Measurements from ENCODE around the gene PDZD7. TPM values are rescaled to one million over a fixed set of nuclear protein-coding genes. Genes with fewer than 3 reads are reported as not detected.

The PDZD7 gene
- total and polyA plus RNA-seq, 4 donors: 0.09 to 1.3 (median 0.55) TPM

DNA sequence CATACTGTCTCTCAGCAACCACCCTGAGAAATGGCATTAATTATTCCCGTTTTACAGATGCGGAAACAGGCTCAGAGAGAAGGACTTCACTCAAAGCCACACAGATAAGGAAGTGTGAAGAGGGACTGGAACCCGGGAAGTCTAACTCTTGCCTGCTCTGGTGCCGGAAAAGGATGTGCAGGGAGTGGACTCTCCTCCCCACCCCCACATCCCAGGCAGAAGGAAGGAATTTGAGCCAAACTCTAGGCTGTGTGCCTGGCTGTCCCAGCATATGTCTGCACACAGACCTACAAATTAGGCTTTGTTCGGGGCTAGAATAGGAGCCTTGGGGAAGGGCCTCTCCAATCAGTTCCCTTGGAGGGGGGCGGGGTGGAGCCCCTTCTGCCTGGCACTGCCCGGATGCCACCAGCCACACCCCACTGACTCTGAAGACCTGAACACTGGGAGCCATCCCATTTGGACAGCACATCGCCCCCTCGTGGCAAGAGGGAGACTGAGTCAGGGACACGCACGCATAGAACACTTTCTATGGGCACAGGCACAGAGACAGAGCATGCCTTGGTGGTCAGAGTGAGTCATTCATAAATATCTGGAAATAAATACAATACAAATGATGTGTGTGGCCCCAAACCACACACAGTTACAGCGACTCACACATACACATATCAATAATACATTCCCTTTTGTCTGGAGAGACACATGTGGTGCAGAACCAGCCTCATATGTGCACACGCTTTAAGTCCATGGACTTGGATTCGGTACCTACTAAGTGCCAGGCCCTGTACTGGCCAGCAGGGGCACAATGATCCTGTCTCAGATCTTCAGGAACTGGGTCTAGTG is 18.2 kb downstream of the PDZD7 start:
- TF ChIP-seq, protein P1, sequence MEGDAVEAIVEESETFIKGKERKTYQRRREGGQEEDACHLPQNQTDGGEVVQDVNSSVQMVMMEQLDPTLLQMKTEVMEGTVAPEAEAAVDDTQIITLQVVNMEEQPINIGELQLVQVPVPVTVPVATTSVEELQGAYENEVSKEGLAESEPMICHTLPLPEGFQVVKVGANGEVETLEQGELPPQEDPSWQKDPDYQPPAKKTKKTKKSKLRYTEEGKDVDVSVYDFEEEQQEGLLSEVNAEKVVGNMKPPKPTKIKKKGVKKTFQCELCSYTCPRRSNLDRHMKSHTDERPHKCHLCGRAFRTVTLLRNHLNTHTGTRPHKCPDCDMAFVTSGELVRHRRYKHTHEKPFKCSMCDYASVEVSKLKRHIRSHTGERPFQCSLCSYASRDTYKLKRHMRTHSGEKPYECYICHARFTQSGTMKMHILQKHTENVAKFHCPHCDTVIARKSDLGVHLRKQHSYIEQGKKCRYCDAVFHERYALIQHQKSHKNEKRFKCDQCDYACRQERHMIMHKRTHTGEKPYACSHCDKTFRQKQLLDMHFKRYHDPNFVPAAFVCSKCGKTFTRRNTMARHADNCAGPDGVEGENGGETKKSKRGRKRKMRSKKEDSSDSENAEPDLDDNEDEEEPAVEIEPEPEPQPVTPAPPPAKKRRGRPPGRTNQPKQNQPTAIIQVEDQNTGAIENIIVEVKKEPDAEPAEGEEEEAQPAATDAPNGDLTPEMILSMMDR (IDR thresholded peaks at IDR 0.05; ENCODE audit: control extremely low read depth, extremely low read depth): peak; percentile 89
- DNase-seq: peak; percentile 90 to 92 (median 90)
- 18 to 19% methylated on average over 14 of the region's 14 CpGs for WGBS, 2 donors
- ATAC-seq (ENCODE audit: insufficient read depth, low FRiP score): peak; percentile 91
- Histone ChIP-seq H3K4me3 (no peak overlapping the region), H3K9me3 (ENCODE audit: control insufficient read depth in 4 of 4, insufficient read depth in 3 of 4, low read length in 3 of 4) (no peaks in the 10 kb centered on the region), H3K9ac (ENCODE audit: insufficient read depth in 1 of 2, low read length in 2 of 2) (no peak overlapping the region), H3K36me3 (ENCODE audit: control insufficient read depth in 4 of 4, insufficient read depth in 4 of 4, low read length in 4 of 4) (peaks cover 0 to 2% (median 0%) of the 10 kb centered on the region in 4 donors), H3K27me3 (ENCODE audit: control insufficient read depth in 3 of 3, insufficient read depth in 3 of 3, low read length in 2 of 3) (peaks cover 2 to 4% (median 4%) of the 10 kb centered on the region in 3 donors), H3K4me1 (ENCODE audit: control insufficient read depth in 5 of 5, insufficient read depth in 5 of 5, low read length in 5 of 5) (peaks cover 0 to 20% (median 9%) of the 10 kb centered on the region in 5 donors), H3K27ac (ENCODE audit: low read depth in 1 of 2, low read length in 1 of 2) (peak overlapping the region in 1 of 2 donors; percentile 68)

DNA sequence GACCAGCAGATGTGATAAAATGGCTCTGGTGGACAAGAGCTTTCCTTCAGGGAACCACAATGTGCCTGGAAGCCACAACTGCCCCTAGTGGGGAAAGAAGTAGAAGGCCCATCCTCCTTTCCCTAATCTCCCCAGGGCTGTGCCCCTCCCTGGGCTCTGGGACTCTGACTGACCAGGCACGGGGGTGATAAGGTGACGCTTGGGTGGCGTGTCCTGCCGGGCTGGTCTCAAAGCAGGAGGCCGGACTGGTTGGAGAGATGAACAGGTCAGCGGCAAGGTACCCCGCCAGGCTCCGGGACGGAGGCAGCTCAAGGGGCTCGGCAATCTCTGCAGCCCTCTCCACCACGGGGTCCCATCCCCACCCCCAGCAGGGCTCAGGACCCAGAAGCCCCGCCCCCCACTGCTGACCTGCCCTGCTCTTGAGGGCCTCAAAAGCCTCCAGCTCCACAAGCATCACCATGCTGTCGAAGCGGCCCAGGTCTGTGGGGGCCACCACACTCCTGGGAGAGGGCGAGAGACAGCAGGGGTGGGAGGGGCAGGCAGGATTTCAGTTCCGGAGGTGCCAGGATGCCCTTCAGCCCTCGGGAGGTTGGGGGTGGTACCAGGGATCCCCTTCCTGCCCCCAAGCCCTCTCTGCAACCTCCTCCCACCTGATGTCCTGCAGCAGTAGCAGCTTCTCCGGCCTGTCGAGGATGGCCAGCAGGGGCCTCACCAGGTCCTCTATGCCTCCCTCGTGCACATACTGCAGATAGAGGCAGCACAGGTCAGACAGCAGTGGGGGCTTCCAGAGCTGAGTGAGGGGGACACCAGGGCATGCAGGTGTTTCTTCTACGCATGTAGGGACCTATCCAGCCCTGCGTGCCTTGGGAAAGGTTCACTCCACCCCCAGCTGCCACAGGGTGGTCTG is 19.2 kb downstream of the PDZD7 start:
- Histone ChIP-seq H3K4me3 (no peak overlapping the region), H3K9ac (ENCODE audit: insufficient read depth in 1 of 2, low read length in 2 of 2) (no peak overlapping the region), H3K27me3 (ENCODE audit: control insufficient read depth in 3 of 3, insufficient read depth in 3 of 3, low read length in 2 of 3) (peaks cover 2% of the 10 kb centered on the region in 3 donors), H3K27ac (ENCODE audit: low read depth in 1 of 2, low read length in 1 of 2) (peak overlapping the region in 1 of 2 donors; percentile 48), H3K4me1 (ENCODE audit: control insufficient read depth in 5 of 5, insufficient read depth in 5 of 5, low read length in 5 of 5) (peaks cover 0 to 30% (median 9%) of the 10 kb centered on the region in 5 donors), H3K36me3 (ENCODE audit: control insufficient read depth in 4 of 4, insufficient read depth in 4 of 4, low read length in 4 of 4) (peaks cover 0 to 6% (median 1%) of the 10 kb centered on the region in 4 donors), H3K9me3 (ENCODE audit: control insufficient read depth in 4 of 4, insufficient read depth in 3 of 4, low read length in 3 of 4) (no peaks in the 10 kb centered on the region)
- TF ChIP-seq, protein P1 (IDR thresholded peaks at IDR 0.05; ENCODE audit: control extremely low read depth, extremely low read depth): no peak
- no peak for ATAC-seq (ENCODE audit: insufficient read depth, low FRiP score)
- no peak for DNase-seq
- 66 to 72% methylated on average over 22 of the region's 22 CpGs for WGBS, 2 donors

DNA sequence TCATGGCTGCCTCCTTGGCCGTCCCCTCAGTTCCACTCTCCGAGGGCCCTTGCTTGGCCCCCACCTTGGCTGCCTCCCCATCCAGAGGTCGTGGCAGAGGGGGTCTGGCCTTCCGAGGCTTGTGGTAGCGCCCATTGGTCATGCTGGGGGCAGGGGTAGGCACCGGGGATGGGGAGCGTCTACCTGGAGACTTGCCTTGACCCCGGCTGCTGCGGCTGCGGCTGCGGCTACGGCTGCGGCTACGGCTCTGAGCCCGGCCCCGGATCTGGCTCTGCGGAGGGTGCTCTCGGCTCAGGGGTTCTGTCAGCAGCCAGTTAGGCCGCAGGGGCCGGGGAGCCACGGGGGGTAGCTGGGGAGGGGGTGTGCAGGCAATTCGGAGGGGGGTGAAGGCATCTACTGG is 20.6 kb downstream of the PDZD7 start:
- no peak for DNase-seq
- no peak for ATAC-seq (ENCODE audit: insufficient read depth, low FRiP score)

More for the DNA sequence above, 20.6 kb downstream of the PDZD7 start:
- TF ChIP-seq, protein P1 (IDR thresholded peaks at IDR 0.05; ENCODE audit: control extremely low read depth, extremely low read depth): no peak
- no peak overlapping the region for H3K27ac ChIP-seq (ENCODE audit: low read depth in 1 of 2, low read length in 1 of 2)
- H3K4me1 ChIP-seq (ENCODE audit: control insufficient read depth in 5 of 5, insufficient read depth in 5 of 5, low read length in 5 of 5): peaks cover 0 to 39% (median 13%) of the 10 kb centered on the region in 5 donors
- H3K9ac ChIP-seq (ENCODE audit: insufficient read depth in 1 of 2, low read length in 2 of 2): no peak overlapping the region
- H3K36me3 ChIP-seq (ENCODE audit: control insufficient read depth in 4 of 4, insufficient read depth in 4 of 4, low read length in 4 of 4): peaks cover 0 to 19% (median 10%) of the 10 kb centered on the region in 4 donors
- no peaks in the 10 kb centered on the region for H3K9me3 ChIP-seq (ENCODE audit: control insufficient read depth in 4 of 4, insufficient read depth in 3 of 4, low read length in 3 of 4)
- H3K27me3 ChIP-seq (ENCODE audit: control insufficient read depth in 3 of 3, insufficient read depth in 3 of 3, low read length in 2 of 3): no peaks in the 10 kb centered on the region
- no peak overlapping the region for H3K4me3 ChIP-seq
- 94 to 95% methylated on average over 21 to 22 of the region's 22 CpGs for WGBS, 2 donors

Data from lung (tissue), 12 donors.